NCI-H1092 (cell line): ENCODE results near the gene HINT2.
A peak's percentile ranks its signal among the peaks of the same experiment; 100 is the strongest.

Source experiments
- DNase-seq: peaks from one replicate; lab custom pipeline; 2025; lab: John Stamatoyannopoulos, UW

Gene HINT2

DNA sequence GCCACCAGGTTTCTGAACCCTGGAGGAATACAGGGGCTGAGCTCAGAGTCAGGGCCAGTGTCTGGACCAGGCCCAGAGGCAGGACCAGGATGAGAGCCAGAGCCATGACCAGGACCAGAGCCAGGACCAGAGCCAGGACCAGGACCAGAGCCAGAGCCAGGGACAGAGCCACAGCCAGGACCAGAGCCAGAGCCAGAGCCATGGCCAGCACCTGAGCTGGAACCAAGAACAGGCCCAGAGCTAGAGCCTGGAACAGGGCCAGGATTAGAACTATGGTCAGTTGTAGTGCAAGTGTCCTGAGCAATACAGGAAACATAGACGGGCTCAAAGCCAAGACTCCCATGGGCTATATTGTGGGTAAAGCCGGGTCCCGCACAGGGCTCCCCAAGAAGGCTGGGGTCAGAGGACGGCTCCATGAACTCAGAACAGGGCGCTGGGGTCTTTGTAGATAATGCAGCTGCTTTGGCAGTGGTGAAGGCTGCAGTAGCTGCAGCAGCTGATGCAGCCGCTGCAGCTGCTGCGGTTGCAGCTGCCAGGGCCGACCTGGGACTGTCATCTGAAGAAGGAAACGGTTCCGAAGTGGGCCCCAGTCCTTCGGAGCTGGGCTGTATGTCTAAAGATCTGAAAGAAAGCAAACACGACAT is 3.3 kb downstream of the HINT2 start:
- no peak for DNase-seq

DNA sequence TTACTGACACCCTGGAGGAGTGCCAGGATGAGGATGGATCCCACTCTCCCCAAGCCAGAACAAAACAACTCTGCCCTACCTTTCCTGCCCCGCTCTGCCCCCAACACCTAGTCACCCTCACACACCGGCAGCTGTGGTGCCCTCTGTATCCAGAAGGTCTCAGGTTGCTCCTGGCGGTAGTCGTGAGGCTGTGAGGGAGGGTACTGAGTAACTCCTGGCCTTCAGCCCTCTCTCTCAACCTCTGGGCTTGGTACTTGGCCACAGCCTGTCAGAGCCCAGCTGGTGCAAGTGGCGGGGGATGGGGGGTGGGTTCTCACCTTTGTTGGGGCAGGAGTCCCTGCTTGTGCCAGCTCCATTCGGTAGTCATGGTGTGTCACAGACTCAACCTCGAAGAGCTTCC is 4.7 kb downstream of the HINT2 start:
- DNase-seq, result no peak

DNA sequence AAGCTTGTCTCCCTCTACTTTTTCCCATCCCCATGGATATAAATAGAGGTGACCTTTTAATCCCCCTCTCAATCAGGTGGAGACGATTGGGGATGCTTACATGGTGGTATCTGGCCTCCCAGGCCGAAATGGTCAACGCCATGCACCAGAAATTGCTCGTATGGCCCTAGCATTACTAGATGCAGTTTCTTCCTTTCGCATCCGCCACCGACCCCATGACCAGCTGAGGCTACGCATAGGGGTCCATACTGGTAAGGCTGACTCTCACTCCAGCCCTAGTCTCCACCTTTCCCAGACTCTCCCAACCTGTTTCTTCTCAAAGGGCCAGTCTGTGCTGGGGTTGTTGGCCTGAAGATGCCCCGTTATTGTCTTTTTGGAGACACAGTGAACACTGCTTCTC is 6.4 kb downstream of the HINT2 start:
- no peak for DNase-seq

DNA sequence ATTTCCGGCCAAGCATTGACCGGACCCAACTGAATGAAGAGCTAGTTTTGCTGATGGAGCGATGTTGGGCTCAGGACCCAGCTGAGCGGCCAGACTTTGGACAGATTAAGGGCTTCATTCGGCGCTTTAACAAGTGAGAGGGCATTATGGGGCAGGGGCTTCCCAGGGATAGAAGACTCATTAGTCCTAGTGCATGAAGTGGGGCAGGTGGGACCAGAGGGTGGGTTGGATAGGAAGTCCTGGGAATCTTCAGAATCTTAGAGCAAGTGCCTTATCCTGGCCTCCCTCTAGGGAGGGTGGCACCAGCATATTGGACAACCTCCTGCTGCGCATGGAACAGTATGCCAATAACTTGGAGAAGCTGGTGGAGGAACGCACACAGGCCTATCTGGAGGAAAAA is 8.7 kb downstream of the HINT2 start:
- no peak for DNase-seq

DNA sequence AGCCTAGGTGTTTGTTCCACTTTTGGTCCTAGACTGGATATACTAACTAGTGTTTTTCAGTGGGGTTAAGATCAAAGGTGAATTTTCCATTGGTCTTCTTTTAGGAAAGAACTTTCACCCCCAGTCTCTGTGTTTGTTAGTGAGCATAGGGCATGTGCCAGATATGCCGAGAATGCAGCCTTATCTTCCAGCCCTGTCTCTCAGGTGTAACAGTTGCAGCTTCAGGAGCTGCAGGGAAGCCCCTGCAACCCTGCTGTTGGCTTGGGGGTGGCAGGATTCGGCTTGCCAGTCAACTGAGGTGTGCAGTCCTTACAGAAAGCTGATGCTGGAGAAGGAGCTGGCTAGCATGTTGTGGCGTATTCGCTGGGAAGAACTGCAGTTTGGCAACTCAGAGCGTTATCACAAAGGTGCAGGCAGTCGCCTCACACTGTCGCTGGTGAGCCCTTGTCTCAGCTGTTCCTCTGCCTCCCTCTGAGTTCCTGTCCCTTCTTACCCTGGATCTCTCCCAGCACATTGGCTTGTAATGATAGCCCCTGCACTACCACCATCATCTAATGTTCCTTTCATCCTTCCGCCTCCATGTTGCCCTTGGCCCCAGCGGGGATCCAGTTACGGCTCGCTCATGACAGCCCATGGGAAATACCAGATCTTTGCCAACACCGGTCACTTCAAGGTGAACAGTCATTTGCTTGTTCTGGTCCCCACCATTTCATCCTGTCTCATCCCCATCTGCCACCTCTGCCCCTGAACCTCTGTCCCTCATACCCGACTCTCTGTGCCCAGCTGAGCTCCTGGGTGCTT is 13.3 kb downstream of the HINT2 start:
- no peak for DNase-seq

DNA sequence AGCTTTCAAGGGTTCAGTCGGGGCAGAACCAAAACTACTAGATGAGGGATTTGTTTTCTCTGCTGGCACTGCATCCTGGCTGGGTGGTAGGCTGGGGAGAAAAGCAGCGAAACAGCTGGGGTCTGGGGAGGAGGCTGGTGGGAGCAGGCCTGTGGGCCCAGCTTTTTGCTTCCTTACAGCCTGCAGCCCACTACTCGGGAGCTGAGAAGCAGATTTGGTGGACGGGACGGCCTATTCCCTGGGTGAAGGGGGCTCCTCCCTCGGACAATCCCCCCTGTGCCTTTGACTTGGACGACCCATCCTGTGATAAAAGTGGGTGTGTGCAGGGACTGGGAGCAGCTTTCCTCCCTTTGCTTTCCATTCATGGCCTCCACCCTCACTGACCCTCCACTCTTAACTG is 14.3 kb downstream of the HINT2 start:
- DNase-seq, result no peak

DNA sequence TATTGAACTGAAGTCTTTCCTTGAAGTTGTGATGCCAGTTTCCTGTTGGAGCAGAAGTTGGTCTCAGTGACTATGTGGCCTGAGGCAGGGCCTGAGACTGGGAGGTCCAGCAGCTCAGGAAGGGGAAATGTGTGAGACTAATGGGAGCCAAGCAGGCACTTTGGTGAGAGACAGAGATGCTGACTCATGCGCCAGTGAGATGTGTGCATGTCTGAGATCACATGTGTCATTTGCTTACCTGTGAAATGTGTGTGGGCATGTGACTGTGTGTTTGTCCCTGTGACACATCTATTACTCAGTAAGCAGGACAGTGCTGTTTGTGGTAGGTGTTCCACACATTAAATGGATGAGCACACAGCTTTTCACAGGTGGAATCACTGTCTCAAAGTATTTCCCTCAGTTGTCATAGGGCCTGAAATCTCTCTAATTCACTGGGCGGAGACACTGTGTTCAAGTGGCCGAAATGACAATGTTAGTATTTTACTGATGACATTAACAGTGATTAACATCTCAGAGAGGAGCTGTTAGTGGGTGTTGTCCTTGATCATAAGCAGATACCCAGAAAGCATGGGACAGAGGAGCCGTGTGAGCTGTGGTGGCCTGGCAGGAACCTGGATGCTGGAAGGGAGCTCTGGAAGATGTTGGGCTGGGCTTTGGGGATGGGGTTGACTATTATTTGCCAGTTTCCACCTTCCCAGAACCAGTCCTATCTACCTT is 16.0 kb downstream of the HINT2 start:
- no peak for DNase-seq

DNA sequence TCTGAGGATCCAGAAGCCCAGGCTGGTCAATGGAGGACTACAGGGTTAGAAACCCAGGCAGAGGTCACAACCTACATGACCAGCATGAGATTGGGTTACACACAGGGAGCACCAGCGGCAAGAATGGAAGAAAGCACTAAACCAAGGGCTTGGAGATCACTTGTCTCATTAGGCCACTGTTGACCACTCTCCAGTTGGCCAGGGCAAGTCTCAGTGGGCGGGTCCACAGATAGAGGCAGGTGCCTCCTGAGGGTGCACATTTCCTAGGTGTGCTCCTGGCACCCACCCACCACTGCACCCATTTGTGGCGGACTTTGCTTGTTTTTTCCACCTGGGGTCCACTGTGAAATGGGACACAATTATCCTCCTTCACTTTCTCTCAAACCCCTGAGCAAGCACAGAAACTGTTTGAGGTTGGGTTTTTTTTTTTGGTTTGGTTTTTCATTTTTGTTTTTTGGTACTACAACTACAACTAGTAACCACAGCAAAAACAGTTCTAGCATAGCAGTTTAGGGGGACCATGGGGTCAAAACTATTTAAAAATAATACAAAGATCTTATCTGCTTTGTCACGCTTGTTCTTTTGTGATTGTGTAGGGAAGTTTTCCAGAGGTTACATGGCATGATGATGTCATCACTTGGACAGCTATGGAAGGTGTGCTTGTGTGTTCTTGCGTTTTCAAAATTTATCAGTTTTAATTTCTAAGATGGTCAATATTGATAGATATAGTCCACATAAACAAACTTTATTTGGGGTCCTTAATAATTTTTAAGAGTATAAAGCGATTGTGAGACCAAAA is 17.3 kb downstream of the HINT2 start:
- no peak for DNase-seq

DNA sequence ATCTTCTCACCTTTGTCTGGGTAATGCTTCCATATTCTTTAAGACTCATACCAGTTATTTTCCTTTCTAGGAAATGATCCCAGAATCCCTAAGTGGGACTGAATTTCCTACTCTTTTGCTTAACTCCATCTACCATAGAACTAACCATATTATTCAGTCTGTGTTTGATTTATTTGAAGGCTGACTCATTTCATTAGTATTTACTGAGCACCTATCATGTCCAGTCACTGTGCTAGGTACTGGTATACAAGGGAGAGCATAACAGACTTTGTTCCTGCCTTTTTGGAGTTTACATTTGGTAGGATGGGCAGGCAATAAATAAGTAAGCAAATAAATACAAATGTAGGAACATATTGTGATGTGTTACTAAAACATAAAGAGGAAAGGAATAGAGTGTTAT is 19.1 kb downstream of the HINT2 start:
- DNase-seq, result no peak

DNA sequence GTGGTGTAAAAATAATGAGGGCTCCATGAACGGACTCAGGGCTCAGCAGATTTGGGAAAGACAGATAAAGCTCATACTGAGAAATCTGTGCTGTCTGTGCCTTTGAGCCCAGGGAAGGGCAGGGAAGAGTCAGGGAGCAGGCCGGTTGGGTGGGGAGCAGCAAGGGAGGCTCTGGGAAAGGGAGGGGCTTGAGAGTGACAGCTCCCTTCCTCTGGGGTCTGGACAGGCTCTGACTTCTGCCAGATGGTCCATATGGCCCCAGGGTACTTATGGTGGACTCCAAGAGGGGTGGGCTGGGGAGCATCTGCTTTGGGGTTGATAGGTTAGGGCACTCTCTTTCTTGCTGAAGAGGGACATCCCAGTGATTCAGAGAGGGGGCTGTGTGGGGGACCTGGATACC is 21.4 kb downstream of the HINT2 start:
- DNase-seq, result no peak

DNA sequence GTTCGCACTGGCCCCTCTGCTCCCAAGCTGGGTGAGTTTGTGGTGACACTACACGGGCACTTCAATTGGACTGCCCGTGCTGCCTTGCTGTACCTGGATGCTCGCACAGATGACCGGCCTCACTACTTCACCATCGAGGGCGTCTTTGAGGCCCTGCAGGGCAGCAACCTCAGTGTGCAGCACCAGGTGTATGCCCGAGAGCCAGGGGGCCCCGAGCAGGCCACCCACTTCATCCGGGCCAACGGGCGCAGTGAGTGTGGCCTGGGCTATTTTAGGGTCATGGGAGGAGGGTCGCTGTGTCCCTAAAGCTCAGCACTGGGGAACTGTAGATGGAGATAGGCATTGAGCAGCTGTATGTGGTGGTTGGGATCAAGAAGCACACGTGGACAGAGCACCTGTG is 22.0 kb downstream of the HINT2 start:
- DNase-seq, result no peak

DNA sequence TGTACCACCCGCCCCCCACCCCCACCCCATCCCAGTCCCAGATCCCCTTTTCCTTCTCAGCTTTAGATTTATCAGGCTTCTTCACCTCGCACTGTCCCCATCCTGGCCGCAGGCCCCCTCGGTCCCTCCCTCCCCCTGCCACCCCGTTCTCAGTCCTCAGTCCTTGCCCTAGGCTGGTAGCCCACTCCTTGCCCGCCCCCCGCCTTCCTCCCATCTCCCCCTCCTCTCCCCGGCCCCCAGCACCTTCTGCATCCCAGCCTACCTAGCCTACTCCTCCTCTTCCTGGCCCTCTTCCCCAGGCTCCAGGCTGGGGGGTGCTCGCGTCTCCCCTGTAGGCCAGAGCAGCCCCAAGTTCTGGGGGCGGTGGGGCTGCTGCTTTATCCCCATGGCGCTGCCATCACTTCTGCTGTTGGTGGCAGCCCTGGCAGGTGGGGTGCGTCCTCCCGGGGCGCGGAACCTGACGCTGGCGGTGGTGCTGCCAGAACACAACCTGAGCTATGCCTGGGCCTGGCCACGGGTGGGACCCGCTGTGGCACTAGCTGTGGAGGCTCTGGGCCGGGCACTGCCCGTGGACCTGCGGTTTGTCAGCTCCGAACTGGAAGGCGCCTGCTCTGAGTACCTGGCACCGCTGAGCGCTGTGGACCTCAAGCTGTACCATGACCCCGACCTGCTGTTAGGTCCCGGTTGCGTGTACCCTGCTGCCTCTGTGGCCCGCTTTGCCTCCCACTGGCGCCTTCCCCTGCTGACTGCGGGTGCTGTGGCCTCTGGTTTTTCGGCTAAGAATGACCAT is 22.6 kb downstream of the HINT2 start:
- DNase-seq, result no peak

DNA sequence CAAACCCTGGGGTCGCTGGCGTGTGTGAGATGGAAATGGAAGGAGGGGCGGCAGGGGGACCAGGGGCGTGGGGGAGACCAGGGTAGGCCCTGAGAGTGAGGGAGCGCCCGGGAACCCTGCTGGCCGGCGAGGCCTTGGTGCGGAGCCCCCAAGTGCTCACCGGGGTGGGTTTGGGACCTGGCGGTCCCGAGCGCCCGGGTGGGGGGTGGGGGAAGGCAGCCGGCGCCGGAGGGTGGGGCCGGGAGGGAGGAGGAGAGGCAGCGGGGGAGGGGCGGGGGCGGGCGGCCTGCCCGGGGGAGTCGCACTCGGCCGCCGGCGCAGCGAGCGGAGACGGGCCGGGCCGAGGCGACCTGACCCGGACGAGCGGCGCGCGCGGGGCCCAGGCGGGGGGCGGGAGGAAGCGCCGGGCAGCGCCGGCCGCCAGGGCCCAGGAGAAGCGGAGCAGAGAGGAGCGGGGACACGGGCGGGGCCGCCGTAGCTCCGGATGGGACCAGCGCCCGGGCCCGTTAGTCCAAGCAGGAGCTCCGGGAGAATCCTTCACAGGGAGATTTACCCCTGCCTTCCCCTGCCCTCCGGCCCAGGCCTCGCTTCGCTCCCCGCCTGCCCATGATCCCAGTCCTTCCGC is 23.4 kb downstream of the HINT2 start, which contains the start of gene NPR2:
Gene NPR2, plus strand, starts transcription at position 295 of the 625 bp plus-strand sequence. CDS start 818 bp downstream, outside the sequence.
- no peak for DNase-seq

DNA sequence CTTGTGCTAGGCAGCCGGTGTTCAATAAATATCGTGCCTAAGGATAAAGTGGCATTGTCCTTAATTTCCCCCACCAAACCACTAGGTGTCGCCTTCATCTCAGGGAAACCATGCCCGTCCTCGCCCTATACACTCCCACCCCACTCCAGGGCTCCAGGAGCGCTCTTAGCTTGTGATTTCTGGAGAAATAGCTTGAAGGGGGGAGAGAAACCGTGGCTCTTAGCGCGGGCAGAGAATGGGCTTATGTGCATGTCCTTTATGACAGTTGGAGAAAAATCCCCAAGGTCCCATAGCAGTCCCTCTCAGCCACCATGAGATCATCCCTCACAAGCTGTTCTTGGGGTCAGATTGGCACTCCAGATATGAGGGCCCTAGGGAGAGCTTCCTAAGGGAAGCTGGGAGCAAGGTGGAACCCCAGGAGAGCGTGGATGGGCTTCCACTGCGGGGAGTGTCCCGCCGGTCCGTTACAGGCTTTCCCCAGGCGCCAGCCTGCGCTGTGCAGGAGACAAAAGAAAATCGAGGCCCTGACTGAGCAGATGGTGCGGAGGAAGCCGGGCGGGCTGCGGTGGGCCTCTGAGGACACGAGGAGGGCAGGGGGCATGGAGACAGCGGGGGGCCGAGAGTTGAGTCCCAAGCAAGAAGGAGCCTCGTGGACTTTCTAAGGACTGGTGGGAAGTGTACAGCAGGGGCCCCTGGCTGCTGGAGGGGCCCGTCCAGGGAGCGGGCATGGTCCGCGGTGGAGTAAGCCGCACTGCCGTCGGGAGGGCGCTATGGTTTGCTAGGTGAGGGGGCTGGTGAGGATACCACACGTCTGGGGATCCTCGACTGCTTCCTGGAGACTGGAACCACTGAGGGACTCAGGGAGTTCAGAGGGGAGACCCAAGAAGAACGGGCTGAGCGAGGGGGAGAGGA is 24.2 kb downstream of the HINT2 start:
- peak; percentile 66 for DNase-seq

DNA sequence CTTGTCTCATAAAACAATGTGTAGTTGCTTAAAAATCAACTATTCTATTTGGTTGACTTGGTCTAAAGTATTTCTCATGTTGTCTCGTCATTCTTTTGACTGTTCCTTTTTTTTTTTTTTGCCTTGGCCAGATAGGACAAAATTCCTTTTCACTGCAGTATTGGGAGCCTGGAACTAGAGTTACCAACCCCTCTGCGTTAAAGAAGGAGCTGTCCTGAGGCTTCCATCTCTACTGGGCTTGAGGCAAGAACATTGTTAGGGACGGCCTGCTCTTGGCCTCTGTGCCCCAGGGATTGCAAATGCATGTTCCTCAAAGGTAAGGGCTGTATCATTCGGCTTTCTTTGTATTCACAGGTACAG is 24.8 kb downstream of the HINT2 start:
- no peak for DNase-seq

DNA sequence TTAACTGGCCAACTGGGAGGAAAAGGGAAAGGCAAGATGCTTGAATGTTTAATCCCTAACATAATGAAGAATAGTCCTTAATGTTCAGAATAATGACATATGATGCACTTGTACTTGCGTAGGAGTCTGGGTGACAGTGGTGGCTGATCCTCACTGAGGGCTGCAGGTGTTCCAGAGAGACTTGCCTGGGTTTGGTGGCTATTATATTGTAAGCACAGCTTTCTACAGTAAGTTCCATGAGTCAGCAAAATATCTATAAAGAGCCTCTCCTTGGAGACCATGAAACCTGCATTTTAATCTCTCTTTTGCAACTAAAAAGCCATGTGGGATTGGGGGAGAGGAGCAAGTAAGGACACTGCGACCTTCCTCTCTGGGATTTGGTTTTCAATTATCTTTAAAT is 25.3 kb downstream of the HINT2 start:
- no peak for DNase-seq

DNA sequence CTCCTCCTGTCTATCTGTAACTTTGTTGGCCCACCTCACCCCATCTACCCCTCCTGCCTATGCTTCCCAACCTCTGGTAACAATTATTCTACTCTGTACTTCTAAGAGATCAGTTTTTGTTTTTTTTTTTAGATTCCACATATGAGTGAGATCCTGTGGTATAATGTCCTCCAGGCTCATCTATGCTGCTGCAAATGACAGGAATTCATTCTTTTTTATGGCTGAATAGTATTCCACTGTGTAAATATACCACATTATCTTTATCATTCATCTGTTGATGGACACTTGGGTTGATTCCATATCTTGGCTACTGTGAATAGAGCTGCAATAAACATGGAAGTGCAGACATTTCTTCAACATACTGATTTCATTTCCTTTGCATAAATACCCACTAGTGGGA is 31.4 kb downstream of the HINT2 start:
- DNase-seq, result no peak

DNA sequence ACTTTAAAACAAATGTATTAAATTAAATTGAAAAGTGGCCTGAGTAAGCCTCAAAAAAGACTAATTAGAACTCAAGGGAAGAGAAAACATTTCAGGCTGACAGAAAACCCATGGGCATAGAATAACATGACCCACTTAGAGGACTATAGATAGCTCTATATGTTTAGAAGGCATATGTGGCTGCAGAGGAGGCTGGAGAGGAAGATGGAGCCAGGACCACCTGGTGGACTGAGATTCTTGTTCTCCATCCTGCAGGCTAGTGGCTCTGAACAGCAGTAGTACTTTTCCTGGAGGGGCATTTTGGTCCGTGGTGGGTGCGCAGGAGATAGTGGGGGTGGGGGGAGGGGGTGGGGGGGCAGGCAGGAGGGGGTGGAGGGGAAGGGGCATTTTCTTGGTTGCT is 33.8 kb downstream of the HINT2 start:
- no peak for DNase-seq

DNA sequence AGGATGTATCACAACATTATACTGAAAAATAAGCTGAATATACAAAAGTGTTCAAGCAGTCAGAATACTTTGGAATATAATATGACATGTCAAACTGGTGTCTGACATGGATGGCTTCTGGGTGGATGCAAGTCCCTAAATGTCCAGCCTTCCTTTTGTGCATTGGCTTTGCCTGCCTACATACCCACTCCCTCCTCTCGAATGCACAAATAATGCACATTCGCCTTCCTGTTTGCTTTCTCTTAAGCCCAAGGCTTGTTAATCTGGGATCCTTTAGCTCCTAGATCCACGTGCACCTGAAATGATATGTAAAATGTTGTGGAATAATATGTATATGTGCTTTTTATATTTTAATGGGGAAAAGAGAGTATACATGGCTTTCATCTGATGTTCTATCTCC is 36.3 kb downstream of the HINT2 start:
- DNase-seq, result no peak

DNA sequence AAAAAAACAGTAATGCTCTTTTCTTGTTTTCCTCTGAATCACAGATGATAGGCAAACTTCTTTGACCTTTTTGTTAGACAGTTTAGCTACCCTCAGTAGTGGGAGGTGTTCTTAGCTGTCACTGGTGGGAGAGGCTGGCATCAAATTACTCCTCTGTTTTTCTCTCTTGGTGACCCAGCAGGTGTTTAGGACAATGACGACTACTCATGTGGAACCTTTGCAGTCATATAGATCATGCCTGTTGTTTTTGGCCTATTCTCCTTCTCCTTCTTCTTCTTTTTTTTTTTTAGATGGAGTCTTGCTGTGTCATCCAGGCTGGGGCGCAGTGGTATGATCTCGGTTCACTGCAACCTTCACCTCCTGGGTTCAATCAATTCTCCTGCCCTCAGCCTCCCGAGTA is 38.8 kb downstream of the HINT2 start:
- DNase-seq, result peak; percentile 93
